Measurements from ENCODE around the gene C19orf67. TPM values are rescaled to one million over a fixed set of nuclear protein-coding genes. Genes with fewer than 3 reads are reported as not detected.

The C19orf67 gene
- total RNA-seq, 1 experiment from 2014 or later: 0.39 TPM

DNA sequence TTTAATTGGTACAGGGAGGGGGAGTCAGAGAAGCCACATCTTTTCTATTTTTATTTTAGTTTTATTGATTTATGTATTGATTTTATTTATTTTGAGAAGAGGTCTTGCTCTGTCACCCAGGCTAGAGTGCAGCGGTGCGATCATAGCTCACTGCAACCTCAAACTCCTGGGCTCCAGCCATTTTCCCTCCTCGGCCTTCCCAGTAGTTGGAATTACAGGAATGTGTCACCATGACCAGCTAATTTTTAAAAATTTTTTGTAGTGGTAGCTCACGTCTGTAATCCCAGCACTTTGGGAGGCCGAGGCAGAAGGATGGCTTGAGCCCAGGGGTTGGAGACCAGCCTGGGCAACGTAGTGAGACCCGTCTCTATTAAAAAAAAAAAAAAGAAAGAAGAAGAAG is 49.9 kb downstream of the C19orf67 start:
- TF ChIP-seq, protein P1, sequence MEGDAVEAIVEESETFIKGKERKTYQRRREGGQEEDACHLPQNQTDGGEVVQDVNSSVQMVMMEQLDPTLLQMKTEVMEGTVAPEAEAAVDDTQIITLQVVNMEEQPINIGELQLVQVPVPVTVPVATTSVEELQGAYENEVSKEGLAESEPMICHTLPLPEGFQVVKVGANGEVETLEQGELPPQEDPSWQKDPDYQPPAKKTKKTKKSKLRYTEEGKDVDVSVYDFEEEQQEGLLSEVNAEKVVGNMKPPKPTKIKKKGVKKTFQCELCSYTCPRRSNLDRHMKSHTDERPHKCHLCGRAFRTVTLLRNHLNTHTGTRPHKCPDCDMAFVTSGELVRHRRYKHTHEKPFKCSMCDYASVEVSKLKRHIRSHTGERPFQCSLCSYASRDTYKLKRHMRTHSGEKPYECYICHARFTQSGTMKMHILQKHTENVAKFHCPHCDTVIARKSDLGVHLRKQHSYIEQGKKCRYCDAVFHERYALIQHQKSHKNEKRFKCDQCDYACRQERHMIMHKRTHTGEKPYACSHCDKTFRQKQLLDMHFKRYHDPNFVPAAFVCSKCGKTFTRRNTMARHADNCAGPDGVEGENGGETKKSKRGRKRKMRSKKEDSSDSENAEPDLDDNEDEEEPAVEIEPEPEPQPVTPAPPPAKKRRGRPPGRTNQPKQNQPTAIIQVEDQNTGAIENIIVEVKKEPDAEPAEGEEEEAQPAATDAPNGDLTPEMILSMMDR (conservative IDR thresholded peaks at IDR 0.05): no peak
- WGBS (ENCODE audit: extremely low coverage, insufficient read length, low lambda C conversion rate): no CpG with 5 or more reads among the region's 7 CpGs
- no peak overlapping the region for H3T11ph ChIP-seq (ENCODE audit: low read length)

More for the DNA sequence above, 49.9 kb downstream of the C19orf67 start:
- Histone ChIP-seq H4K20me1 (ENCODE audit: control insufficient read depth, insufficient read depth, insufficient read length) (no peaks in the 10 kb centered on the region), H3K4me2 (ENCODE audit: insufficient read depth, insufficient read length, low read length) (no peak overlapping the region), H3K56ac (ENCODE audit: insufficient read length, low read depth, low read length) (no peak overlapping the region), H3K4ac (ENCODE audit: low read depth, low read length) (no peak overlapping the region), H3K9me3 (ENCODE audit: control insufficient read depth, low read depth, low read length) (no peaks in the 10 kb centered on the region), H3K27me3 (ENCODE audit: insufficient read depth, low read length) (no peaks in the 10 kb centered on the region), H4K8ac (replicated peaks; ENCODE audit: insufficient read length, low read depth, low read length) (no peak overlapping the region), H2BK120ac (ENCODE audit: low read depth, low read length, poor library complexity, severe bottlenecking) (no peak overlapping the region), H3K23ac (ENCODE audit: insufficient read length, low read depth, low read length) (no peak overlapping the region), H2BK12ac (ENCODE audit: insufficient read length, low read depth, low read length) (no peak overlapping the region), H2AK5ac (ENCODE audit: insufficient read length, low read length) (no peak overlapping the region), H3K27ac (ENCODE audit: insufficient read length, low read depth, low read length) (no peak overlapping the region), H3K18ac (ENCODE audit: insufficient read length, low read depth, low read length) (no peak overlapping the region), H3K79me2 (ENCODE audit: insufficient read depth, low read length) (no peaks in the 10 kb centered on the region), H2AFZ (ENCODE audit: low read length) (no peak overlapping the region), H3K14ac (ENCODE audit: insufficient read depth, low read length) (no peak overlapping the region), H2BK20ac (ENCODE audit: low read depth, low read length, poor library complexity, severe bottlenecking) (no peak overlapping the region), H3K23me2 (ENCODE audit: insufficient read length, low read depth, low read length, poor library complexity, severe bottlenecking) (peaks cover 13% of the 10 kb centered on the region), H3K4me1 (ENCODE audit: insufficient read depth, low read length) (no peaks in the 10 kb centered on the region), H3K79me1 (ENCODE audit: insufficient read depth, low read depth, low read length, poor library complexity, severe bottlenecking) (no peaks in the 10 kb centered on the region), H4K91ac (ENCODE audit: insufficient read length, low read depth, low read length) (no peak overlapping the region), H2BK15ac (ENCODE audit: low read depth, low read length) (no peak overlapping the region), H2BK5ac (ENCODE audit: insufficient read length, low read length) (no peak overlapping the region), H3K9ac (ENCODE audit: extremely low read depth, insufficient read length, low read length) (no peak overlapping the region), H4K5ac (ENCODE audit: insufficient read length, low read depth, low read length) (no peak overlapping the region)
- peaks cover 4 to 8% of the 10 kb centered on the region in 2 experiments; a peak in 3 of 4 replicates for H3K4me1 Mint-ChIP-seq
- H3K9me3 Mint-ChIP-seq: no peaks in the 10 kb centered on the region
- DNase-seq: no peak
- no peaks in the 10 kb centered on the region; a peak in 2 of 7 replicates for H3K36me3 Mint-ChIP-seq (ENCODE audit: insufficient read depth in 1 of 3, low read depth in 3 of 3)
- no peak overlapping the region for H3K27ac Mint-ChIP-seq
- H3K27me3 Mint-ChIP-seq (ENCODE audit: low read depth): peaks cover 8% of the 10 kb centered on the region
- H3K4me3 Mint-ChIP-seq: no peak overlapping the region

Measured in H9 (cell line).